HL-60/S4 treated with phorbol 12-myristate 13-acetate at 8.2 ng/mL for 4 days and 3 days (cell line): ENCODE results near the gene GALNT17.

Experiments used
- in situ Hi-C: fragments of 300-500 bp; cut with MboI; formaldehyde crosslinking; loops from 2 replicates; pipeline ENCODE4 v1.15.0; 2022; ENCODE audit warnings: low sequenced_read_pairs

GALNT17 gene

GRCh38 chr7:71278257-71278656 lies 146.3 kb downstream of the GALNT17 start:
- in situ Hi-C loops: no loop called here

GRCh38 chr7:71281261-71281660 lies 149.3 kb downstream of the GALNT17 start:
- in situ Hi-C loops: no loop called here

GRCh38 chr7:71283802-71284201 lies 151.9 kb downstream of the GALNT17 start:
- in situ Hi-C loops: no loop called here

- in situ Hi-C loops: no loop called here
Observed at GRCh38 chr7:71285571-71286145, 153.7 kb downstream of the GALNT17 start.

- in situ Hi-C loops: no loop called here
Observed at GRCh38 chr7:71286336-71286735, 154.4 kb downstream of the GALNT17 start.

- in situ Hi-C loops: no loop called here
Observed at GRCh38 chr7:71286924-71287323, 155.0 kb downstream of the GALNT17 start.

- in situ Hi-C loops: no loop called here
Observed at GRCh38 chr7:71290452-71290851, 158.5 kb downstream of the GALNT17 start.

- in situ Hi-C loops: no loop called here
Observed at GRCh38 chr7:71298378-71298777, 166.4 kb downstream of the GALNT17 start.

GRCh38 chr7:71300086-71300485 lies 168.1 kb downstream of the GALNT17 start:
- in situ Hi-C loops: no loop called here

- in situ Hi-C loops: no loop called here
Observed at GRCh38 chr7:71300603-71301002, 168.7 kb downstream of the GALNT17 start.

- in situ Hi-C loops: no loop called here
Observed at GRCh38 chr7:71301167-71301566, 169.2 kb downstream of the GALNT17 start.

GRCh38 chr7:71303566-71303965 lies 171.6 kb downstream of the GALNT17 start:
- in situ Hi-C loops: no loop called here

- in situ Hi-C loops: no loop called here
Observed at GRCh38 chr7:71308096-71308495, 176.2 kb downstream of the GALNT17 start.

- in situ Hi-C loops: no loop called here
Observed at GRCh38 chr7:71311576-71311975, 179.6 kb downstream of the GALNT17 start.

GRCh38 chr7:71312755-71313490 lies 181.0 kb downstream of the GALNT17 start:
- in situ Hi-C loops: no loop called here

- in situ Hi-C loops: no loop called here
Observed at GRCh38 chr7:71313553-71313952, 181.6 kb downstream of the GALNT17 start.

GRCh38 chr7:71320916-71321315 lies 189.0 kb downstream of the GALNT17 start:
- in situ Hi-C loops: no loop called here

- in situ Hi-C loops: no loop called here
Observed at GRCh38 chr7:71322201-71322600, 190.3 kb downstream of the GALNT17 start.

GRCh38 chr7:71323726-71324125 lies 191.8 kb downstream of the GALNT17 start:
- in situ Hi-C loops: no loop called here

GRCh38 chr7:71325151-71325550 lies 193.2 kb downstream of the GALNT17 start:
- in situ Hi-C loops: no loop called here

- in situ Hi-C loops: no loop called here
Observed at GRCh38 chr7:71326595-71326994, 194.7 kb downstream of the GALNT17 start.

- in situ Hi-C loops: no loop called here
Observed at GRCh38 chr7:71327946-71328345, 196.0 kb downstream of the GALNT17 start.
